HG02938 (cell line): ENCODE data around the gene ALOX15B.

Experiments
- ATAC-seq: cut with Tn5 transposase; IDR thresholded peaks from one replicate; pipeline ENCODE4 v1.9.1; 2021; ENCODE audit warnings: mild to moderate bottlenecking, moderate library complexity; ENCODE audit not compliant: unreplicated experiment

The ALOX15B gene

GRCh38 chr17:8079291-8080207 is 40.7 kb downstream of the ALOX15B start:
- no peak for ATAC-seq

- no peak for ATAC-seq
Measured at GRCh38 chr17:8080208-8080798, 41.4 kb downstream of the ALOX15B start.

- ATAC-seq, result no peak
Measured at GRCh38 chr17:8080799-8081219, 42.0 kb downstream of the ALOX15B start.

GRCh38 chr17:8081876-8082275 is 43.0 kb downstream of the ALOX15B start:
- ATAC-seq, result no peak

GRCh38 chr17:8082292-8082691 is 43.4 kb downstream of the ALOX15B start:
- ATAC-seq, result no peak

- no peak for ATAC-seq
Measured at GRCh38 chr17:8084250-8084649, 45.4 kb downstream of the ALOX15B start.

GRCh38 chr17:8087075-8087951 is 48.5 kb downstream of the ALOX15B start, which contains the start of gene ALOX12B:
TSS of gene ALOX12B (minus strand) at chr17:8087716. CDS start at chr17:8087442, 274 bp downstream.
- ATAC-seq, result no peak

GRCh38 chr17:8087952-8088230 is 49.0 kb downstream of the ALOX15B start:
- ATAC-seq, result no peak

GRCh38 chr17:8089728-8090127 is 50.9 kb downstream of the ALOX15B start:
- no peak for ATAC-seq

- peak; percentile 47 for ATAC-seq
Measured at GRCh38 chr17:8091033-8091687, 52.3 kb downstream of the ALOX15B start.

GRCh38 chr17:8095361-8095760 is 56.5 kb downstream of the ALOX15B start:
- ATAC-seq, result no peak

GRCh38 chr17:8096541-8096940 is 57.7 kb downstream of the ALOX15B start:
- ATAC-seq, result no peak
